Activated B cell treated with CpG ODN at 0.5 μM for 24 hours (primary cell): ENCODE results near the gene COBL. TPM values are rescaled to one million over a fixed set of nuclear protein-coding genes. Genes with fewer than 3 reads are reported as not detected.

Experiments used
- ATAC-seq: fragments of 200-7000 bp; cut with Tn5 transposase; one replicate; pipeline ENCODE4 v1.10.0; 2021; ENCODE audit warnings: low read depth, mild to moderate bottlenecking, moderate library complexity
- CTCF ChIA-PET: fragments of 350-600 bp; sonication (Branson Sonifier 250); formaldehyde crosslinking; loops from one replicate; lab custom pipeline; 2021; ENCODE audit warnings: antibody characterized with exemption; lab: Charles Lee
- POLR2A ChIA-PET: fragments of 350-600 bp; sonication (Branson Sonifier 250); formaldehyde crosslinking; loops from one replicate; lab custom pipeline; 2021; ENCODE audit warnings: antibody characterized with exemption; lab: Charles Lee
- DNase-seq: peaks from one replicate; pipeline ENCODE4 v3.0.0; 2022
- H3K27ac Mint-ChIP-seq: one replicate; pipeline ENCODE4 v1.8.0; 2020; ENCODE audit warnings: mixed read lengths
- H3K27me3 Mint-ChIP-seq: one replicate; pipeline ENCODE4 v1.8.0; 2021; ENCODE audit warnings: mixed read lengths
- H3K36me3 Mint-ChIP-seq: one replicate; pipeline ENCODE4 v1.8.0; 2021; ENCODE audit warnings: low read depth, mixed read lengths
- H3K4me1 Mint-ChIP-seq: one replicate; pipeline ENCODE4 v1.8.0; 2021; ENCODE audit warnings: mixed read lengths
- H3K4me3 Mint-ChIP-seq: one replicate; pipeline ENCODE4 v1.8.0; 2020; ENCODE audit warnings: mild to moderate bottlenecking, mixed read lengths
- H3K9me3 Mint-ChIP-seq: one replicate; pipeline ENCODE4 v1.8.0; 2020; ENCODE audit warnings: mixed read lengths
- CTCF ChIP-seq: fragments of 200-600 bp; IDR thresholded peaks from one replicate; pipeline ENCODE4 v1.8.0; 2022; ENCODE audit warnings: antibody characterized with exemption, mild to moderate bottlenecking
- intact Hi-C: fragments of 100-400 bp; cut with micrococcal nuclease; formaldehyde crosslinking; loops from one replicate; pipeline ENCODE4 v1.15.1; 2024
- total RNA-seq: library from RNA; stranded (reverse); gene quantifications from 2 replicates; pipeline ENCODE4 v1.2.3, GENCODE V29; 2022

The COBL gene
- total RNA-seq, 1 donor from 2014 or later: not detected

- ChIA-PET POLR2A (no interaction called here), CTCF (no interaction called here)
- H3K27ac Mint-ChIP-seq: no peak overlapping the region
- intact Hi-C loops: no loop called here
- ATAC-seq (no peak), DNase-seq (no peak)
- no peaks in the 10 kb centered on the region for H3K4me1 Mint-ChIP-seq
- H3K36me3 Mint-ChIP-seq: no peaks in the 10 kb centered on the region
- H3K9me3 Mint-ChIP-seq: no peaks in the 10 kb centered on the region
- TF ChIP-seq CTCF: no peak
- peaks cover 9% of the 10 kb centered on the region for H3K27me3 Mint-ChIP-seq
- H3K4me3 Mint-ChIP-seq: no peak overlapping the region
Measured at GRCh38 chr7:51262796-51263531, 53.6 kb downstream of the COBL start.

- ChIA-PET POLR2A (no interaction called here), CTCF (no interaction called here)
- Mint-ChIP-seq H3K27ac (no peak overlapping the region), H3K9me3 (no peaks in the 10 kb centered on the region), H3K4me3 (no peak overlapping the region), H3K36me3 (no peaks in the 10 kb centered on the region), H3K27me3 (peaks cover 9% of the 10 kb centered on the region), H3K4me1 (no peaks in the 10 kb centered on the region)
- intact Hi-C loops: no loop called here
- ATAC-seq (no peak), DNase-seq (no peak)
- no peak for TF ChIP-seq CTCF
Measured at GRCh38 chr7:51261950-51262795, 54.4 kb downstream of the COBL start.

- POLR2A ChIA-PET: no interaction called here
- peaks cover 9% of the 10 kb centered on the region for H3K27me3 Mint-ChIP-seq
- intact Hi-C loops: no loop called here
Measured at GRCh38 chr7:51261117-51261835, 55.3 kb downstream of the COBL start.

GRCh38 chr7:51260516-51260915 lies 56.1 kb downstream of the COBL start:
- no peaks in the 10 kb centered on the region for H3K36me3 Mint-ChIP-seq
- no peak overlapping the region for H3K4me3 Mint-ChIP-seq
- intact Hi-C loops: no loop called here
- H3K9me3 Mint-ChIP-seq: no peaks in the 10 kb centered on the region
- ChIA-PET CTCF (no interaction called here), POLR2A (no interaction called here)
- ATAC-seq: no peak
- TF ChIP-seq CTCF: no peak
- no peaks in the 10 kb centered on the region for H3K4me1 Mint-ChIP-seq
- H3K27me3 Mint-ChIP-seq: peaks cover 9% of the 10 kb centered on the region
- no peak overlapping the region for H3K27ac Mint-ChIP-seq
- DNase-seq: no peak

More at GRCh38 chr7:51261117-51261835, 55.3 kb downstream of the COBL start:
- no peak for ATAC-seq
- no peaks in the 10 kb centered on the region for H3K36me3 Mint-ChIP-seq
- no peaks in the 10 kb centered on the region for H3K9me3 Mint-ChIP-seq
- no peaks in the 10 kb centered on the region for H3K4me1 Mint-ChIP-seq
- CTCF ChIA-PET: no interaction called here
- TF ChIP-seq CTCF: no peak
- H3K27ac Mint-ChIP-seq: no peak overlapping the region
- no peak for DNase-seq
- no peak overlapping the region for H3K4me3 Mint-ChIP-seq

- H3K27ac Mint-ChIP-seq: no peak overlapping the region
- no peaks in the 10 kb centered on the region for H3K4me1 Mint-ChIP-seq
- H3K9me3 Mint-ChIP-seq: no peaks in the 10 kb centered on the region
- CTCF ChIA-PET: no interaction called here
- POLR2A ChIA-PET: no interaction called here
- no peak for ATAC-seq
- H3K4me3 Mint-ChIP-seq: no peak overlapping the region
- peaks cover 9% of the 10 kb centered on the region for H3K27me3 Mint-ChIP-seq
- no peaks in the 10 kb centered on the region for H3K36me3 Mint-ChIP-seq
- intact Hi-C loops: no loop called here
- DNase-seq: no peak
- no peak for TF ChIP-seq CTCF
Measured at GRCh38 chr7:51259766-51260165, 56.8 kb downstream of the COBL start.
